Left colon (tissue), 2 donors: Measurements from ENCODE around the gene NOC4L. TPM values are rescaled to one million over a fixed set of nuclear protein-coding genes. Genes with fewer than 3 reads are reported as not detected.
A peak's percentile ranks its signal among the peaks of the same experiment; 100 is the strongest.

ENCODE experiments used
- ATAC-seq: fragments of 200-7000 bp; cut with Tn5 transposase; one replicate; pipeline ENCODE4 v1.9.1; 2020; ENCODE audit warnings: mild to moderate bottlenecking, moderate library complexity
- DNase-seq, 2 donors: peaks; one replicate each; pipeline ENCODE4 v3.0.0-alpha.2; 2020
- intact Hi-C, 2 donors: fragments of 100-400 bp; cut with DNase I in 1 of 2; cut with micrococcal nuclease in 1 of 2; formaldehyde crosslinking; loops; one replicate each; pipeline versions ENCODE4 v1.11.2 to v1.14.0; 2022; cut with DNase I, micrococcal nuclease
- total RNA-seq, 2 donors: library from RNA; stranded (reverse); fragmentation: NEBNext Ultra II Directional; extraction: Animal tissue kit (Norgen Biotek cat#: 25700); gene quantifications; one replicate each; pipeline ENCODE4 v1.2.1, GENCODE V29; 2021
- donor health status: DM: no; HTN: no; CAD: no.
- donor health status: DM: yes; HTN: yes; CAD: no.

Gene NOC4L
- total RNA-seq, 2 donors from 2014 or later = 13.3 to 19.9 TPM

- DNase-seq = no peak
- peak; percentile 21 for ATAC-seq
- intact Hi-C loops = no loop called here
These were observed 19.0 kb downstream of the NOC4L start for GRCh38 chr12:132163041-132163910.

- DNase-seq (no peak), ATAC-seq (no peak)
- intact Hi-C loops = no loop called here
These were observed 19.6 kb downstream of the NOC4L start for GRCh38 chr12:132163911-132164288.

- no peak for ATAC-seq
- intact Hi-C loops = no loop called here
- no peak for DNase-seq
These were observed 20.2 kb downstream of the NOC4L start for GRCh38 chr12:132164426-132164825.

GRCh38 chr12:132165584-132165983 is 21.3 kb downstream of the NOC4L start:
- ATAC-seq = no peak
- intact Hi-C loops = no loop called here
- DNase-seq = no peak

GRCh38 chr12:132166093-132166492 is 21.8 kb downstream of the NOC4L start:
- intact Hi-C loops = no loop called here
- no peak for DNase-seq
- ATAC-seq = no peak

GRCh38 chr12:132166801-132167591 is 22.7 kb downstream of the NOC4L start:
- ATAC-seq = no peak
- intact Hi-C loops = no loop called here
- DNase-seq = no peak

- ATAC-seq = no peak
- intact Hi-C loops = no loop called here
These were observed 23.5 kb downstream of the NOC4L start for GRCh38 chr12:132167611-132168310.

GRCh38 chr12:132168311-132169031 is 24.2 kb downstream of the NOC4L start:
- intact Hi-C loops = no loop called here
- DNase-seq (no peak), ATAC-seq (no peak)

More at GRCh38 chr12:132167611-132168310, 23.5 kb downstream of the NOC4L start:
- no peak for DNase-seq

GRCh38 chr12:132169376-132169775 is 25.1 kb downstream of the NOC4L start:
- intact Hi-C loops = no loop called here
- no peak for ATAC-seq
- no peak for DNase-seq

- no peak for ATAC-seq
- DNase-seq = no peak
These were observed 25.9 kb downstream of the NOC4L start for GRCh38 chr12:132170094-132170636.

GRCh38 chr12:132170637-132171292 is 26.5 kb downstream of the NOC4L start:
- DNase-seq (no peak), ATAC-seq (no peak)

More at GRCh38 chr12:132170094-132170636, 25.9 kb downstream of the NOC4L start:
- intact Hi-C loops = no loop called here

GRCh38 chr12:132171293-132171967 is 27.2 kb downstream of the NOC4L start:
- DNase-seq (no peak), ATAC-seq (no peak)
- intact Hi-C loops = no loop called here

More at GRCh38 chr12:132170637-132171292, 26.5 kb downstream of the NOC4L start:
- intact Hi-C loops = no loop called here

GRCh38 chr12:132171968-132172521 is 27.8 kb downstream of the NOC4L start:
- ATAC-seq = no peak
- intact Hi-C loops = no loop called here
- no peak for DNase-seq

GRCh38 chr12:132172619-132173018 is 28.4 kb downstream of the NOC4L start:
- ATAC-seq = no peak
- DNase-seq = no peak

GRCh38 chr12:132173135-132174014 is 29.1 kb downstream of the NOC4L start:
- DNase-seq = no peak
- no peak for ATAC-seq
- intact Hi-C loops = no loop called here

More at GRCh38 chr12:132172619-132173018, 28.4 kb downstream of the NOC4L start:
- intact Hi-C loops = no loop called here
